ENCODE results near the gene TCTN3.

DNA sequence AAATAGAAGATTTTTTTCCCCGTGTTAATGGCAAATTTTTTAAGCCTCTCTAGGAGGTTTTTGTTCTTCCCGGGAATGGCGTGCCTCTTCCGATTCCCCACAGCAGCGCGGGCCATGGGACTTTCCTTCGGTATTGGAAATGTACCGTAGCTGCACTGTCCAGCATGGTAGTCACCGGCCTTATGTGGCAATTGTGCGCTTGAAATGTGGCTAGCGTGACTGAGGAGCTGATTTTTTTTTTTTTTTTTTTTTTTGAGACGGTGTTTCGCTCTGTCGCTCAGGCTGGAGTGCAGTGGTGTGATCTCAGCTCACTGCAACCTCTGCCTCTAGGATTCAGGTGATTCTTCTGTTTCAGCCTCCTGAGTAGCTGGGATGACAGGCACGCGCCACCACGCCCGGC is 938 bp upstream of the TCTN3 start:
- TF ChIP-seq POLR2A (IDR thresholded peaks at IDR 0.05), result no peak
- TF ChIP-seq, protein P1, sequence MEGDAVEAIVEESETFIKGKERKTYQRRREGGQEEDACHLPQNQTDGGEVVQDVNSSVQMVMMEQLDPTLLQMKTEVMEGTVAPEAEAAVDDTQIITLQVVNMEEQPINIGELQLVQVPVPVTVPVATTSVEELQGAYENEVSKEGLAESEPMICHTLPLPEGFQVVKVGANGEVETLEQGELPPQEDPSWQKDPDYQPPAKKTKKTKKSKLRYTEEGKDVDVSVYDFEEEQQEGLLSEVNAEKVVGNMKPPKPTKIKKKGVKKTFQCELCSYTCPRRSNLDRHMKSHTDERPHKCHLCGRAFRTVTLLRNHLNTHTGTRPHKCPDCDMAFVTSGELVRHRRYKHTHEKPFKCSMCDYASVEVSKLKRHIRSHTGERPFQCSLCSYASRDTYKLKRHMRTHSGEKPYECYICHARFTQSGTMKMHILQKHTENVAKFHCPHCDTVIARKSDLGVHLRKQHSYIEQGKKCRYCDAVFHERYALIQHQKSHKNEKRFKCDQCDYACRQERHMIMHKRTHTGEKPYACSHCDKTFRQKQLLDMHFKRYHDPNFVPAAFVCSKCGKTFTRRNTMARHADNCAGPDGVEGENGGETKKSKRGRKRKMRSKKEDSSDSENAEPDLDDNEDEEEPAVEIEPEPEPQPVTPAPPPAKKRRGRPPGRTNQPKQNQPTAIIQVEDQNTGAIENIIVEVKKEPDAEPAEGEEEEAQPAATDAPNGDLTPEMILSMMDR (IDR thresholded peaks at IDR 0.05), result no peak
